Measurements from ENCODE around the gene MYH11. TPM values are rescaled to one million over a fixed set of nuclear protein-coding genes. Genes with fewer than 3 reads are reported as not detected.
A peak's percentile ranks its signal among the peaks of the same experiment; 100 is the strongest.

The MYH11 gene
- total RNA-seq, 4 donors from 2014 or later: 22.4 to 206 (median 26.8) TPM

DNA sequence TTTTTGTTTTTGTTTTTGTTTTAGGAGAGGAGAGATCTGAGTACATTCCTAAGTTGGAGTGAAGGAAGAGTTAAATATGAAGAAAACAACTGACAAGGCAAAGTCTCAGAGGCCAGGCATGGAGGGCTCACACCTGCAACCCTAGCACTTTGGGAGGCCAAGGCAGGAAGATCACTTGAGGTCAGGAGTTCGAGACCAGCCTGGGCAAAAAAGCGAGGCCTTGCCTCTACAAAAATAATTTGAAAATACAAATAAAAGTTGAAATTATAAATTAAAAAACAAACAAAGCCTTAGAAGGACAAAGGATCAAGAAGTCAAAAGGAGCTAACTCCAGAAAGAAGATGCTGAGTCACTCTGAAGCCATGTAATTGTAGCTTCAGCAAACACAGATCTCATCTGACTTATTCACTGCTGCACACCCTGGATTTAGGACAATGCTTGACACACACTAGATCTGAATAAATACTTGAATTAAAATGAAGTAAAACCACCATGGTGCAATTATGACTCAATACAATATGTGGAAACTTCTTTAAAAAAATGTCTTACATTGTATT is 22.5 kb upstream of the MYH11 start:
- no peak for DNase-seq (ENCODE audit: low spot score)

DNA sequence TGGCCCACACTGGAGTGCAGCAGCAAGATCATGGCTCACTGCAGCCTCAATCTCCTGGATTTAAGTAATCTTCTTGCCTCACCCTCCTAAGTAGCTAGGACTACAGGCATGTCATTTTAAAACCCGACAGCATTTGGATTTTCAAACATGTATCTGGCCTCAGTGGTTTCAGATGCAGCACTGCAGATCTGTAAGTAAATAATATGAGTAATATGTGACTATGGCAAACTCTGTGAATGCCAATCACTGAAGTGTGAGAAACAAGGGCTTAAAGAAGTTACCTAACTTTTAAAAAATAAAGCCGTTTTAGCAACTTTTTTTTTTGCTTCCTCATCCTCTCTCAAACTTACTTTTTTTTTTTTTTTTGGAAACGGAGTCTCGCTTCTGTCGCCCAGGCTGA is 19.7 kb upstream of the MYH11 start:
- TF ChIP-seq, protein P1, sequence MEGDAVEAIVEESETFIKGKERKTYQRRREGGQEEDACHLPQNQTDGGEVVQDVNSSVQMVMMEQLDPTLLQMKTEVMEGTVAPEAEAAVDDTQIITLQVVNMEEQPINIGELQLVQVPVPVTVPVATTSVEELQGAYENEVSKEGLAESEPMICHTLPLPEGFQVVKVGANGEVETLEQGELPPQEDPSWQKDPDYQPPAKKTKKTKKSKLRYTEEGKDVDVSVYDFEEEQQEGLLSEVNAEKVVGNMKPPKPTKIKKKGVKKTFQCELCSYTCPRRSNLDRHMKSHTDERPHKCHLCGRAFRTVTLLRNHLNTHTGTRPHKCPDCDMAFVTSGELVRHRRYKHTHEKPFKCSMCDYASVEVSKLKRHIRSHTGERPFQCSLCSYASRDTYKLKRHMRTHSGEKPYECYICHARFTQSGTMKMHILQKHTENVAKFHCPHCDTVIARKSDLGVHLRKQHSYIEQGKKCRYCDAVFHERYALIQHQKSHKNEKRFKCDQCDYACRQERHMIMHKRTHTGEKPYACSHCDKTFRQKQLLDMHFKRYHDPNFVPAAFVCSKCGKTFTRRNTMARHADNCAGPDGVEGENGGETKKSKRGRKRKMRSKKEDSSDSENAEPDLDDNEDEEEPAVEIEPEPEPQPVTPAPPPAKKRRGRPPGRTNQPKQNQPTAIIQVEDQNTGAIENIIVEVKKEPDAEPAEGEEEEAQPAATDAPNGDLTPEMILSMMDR (IDR thresholded peaks at IDR 0.05): no peak
- no peak for DNase-seq (ENCODE audit: low spot score)
- no peak for ATAC-seq (ENCODE audit: low FRiP score)

More for the DNA sequence above, 22.5 kb upstream of the MYH11 start:
- ATAC-seq (ENCODE audit: low FRiP score): peak; percentile 86
- TF ChIP-seq, protein P1 (IDR thresholded peaks at IDR 0.05): no peak

DNA sequence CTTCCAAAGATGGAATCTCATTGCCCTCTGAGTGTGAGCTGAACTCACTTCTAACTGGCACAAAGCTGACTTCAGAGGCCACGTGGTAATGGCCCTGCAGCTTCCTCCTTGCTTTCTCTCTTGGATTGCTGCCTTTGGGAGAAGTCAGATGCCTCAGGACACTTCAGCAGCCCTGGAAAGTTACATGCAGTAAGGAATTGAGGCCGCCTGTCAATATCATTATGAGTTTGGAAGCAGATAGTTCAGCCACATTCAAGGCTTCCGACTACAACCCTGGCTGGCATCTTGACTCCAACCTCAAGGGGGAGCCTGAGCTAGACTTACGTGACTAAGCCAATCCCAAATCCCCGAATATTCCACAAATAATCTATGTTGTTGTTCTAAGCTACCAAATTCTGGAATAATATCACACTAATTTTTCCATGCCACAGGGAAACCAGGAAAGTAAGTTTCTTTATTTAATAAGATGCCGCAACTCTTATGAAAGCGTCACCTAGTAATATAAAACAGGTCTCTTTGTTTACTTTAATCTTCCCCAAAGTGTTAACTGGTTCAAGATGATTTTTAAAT is 18.0 kb upstream of the MYH11 start:
- no peak for DNase-seq (ENCODE audit: low spot score)
- peak; percentile 53 for ATAC-seq (ENCODE audit: low FRiP score)
- TF ChIP-seq, protein P1 (IDR thresholded peaks at IDR 0.05): peak in 1 of 3 donors; percentile 29

DNA sequence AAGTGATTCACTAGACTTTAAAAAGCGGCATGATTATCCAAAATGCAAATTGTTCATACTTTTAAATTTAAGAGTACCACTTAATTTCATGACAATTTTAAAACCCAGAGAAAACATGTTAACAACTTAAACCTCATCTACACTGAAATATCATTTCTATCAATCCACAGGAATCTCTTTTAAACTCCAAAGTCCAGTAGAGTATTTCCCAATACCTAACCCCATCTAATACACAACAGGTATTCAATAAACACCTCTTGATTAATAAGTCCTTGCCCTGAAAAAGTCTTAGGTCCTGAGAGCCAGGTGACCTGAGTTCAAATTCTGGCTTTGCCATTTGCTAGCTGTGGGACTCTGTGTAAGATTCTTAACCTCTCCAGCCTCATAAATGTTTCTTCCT is 16.9 kb upstream of the MYH11 start:
- DNase-seq (ENCODE audit: low spot score) (no peak), ATAC-seq (ENCODE audit: low FRiP score) (no peak)
- TF ChIP-seq, protein P1 (IDR thresholded peaks at IDR 0.05): no peak

DNA sequence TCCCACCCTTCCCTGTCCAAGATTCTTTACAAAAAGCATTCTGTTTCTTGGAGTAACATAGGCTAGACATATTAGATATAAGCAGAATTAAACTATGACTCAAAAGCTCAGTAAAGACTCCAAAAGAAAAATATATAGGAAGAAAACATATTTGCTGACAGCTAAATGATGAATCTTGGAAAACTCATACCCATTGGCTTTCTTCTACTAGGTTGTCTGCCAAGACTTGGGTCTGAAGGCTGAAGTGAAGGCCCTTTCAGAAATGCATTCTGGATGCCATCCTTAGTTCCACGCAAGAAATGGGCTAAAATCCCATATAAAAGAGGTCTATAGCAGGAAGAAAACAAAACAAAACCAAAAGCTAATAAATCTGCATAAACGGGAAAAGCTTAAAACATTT is 16.5 kb upstream of the MYH11 start:
- ATAC-seq (ENCODE audit: low FRiP score): no peak
- TF ChIP-seq, protein P1 (IDR thresholded peaks at IDR 0.05): no peak
- DNase-seq (ENCODE audit: low spot score): no peak

DNA sequence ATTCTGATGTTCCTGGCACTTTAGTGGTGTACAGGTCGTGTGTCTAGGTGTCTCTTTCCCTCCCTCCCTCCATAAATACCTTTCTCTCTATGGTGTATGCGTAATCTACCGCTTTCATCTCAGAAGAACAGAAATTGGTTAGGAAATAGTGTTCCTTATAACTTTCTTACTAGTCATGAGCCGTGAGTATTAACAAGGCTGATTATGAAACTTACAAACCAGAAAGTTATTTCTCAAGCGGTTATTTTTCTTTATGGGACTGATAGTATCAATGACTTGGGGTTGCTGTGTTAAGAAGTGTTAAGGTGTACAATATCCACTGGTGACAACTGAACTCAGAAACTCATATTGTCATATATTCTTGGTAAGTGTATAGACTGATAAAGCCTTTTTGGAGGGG is 13.2 kb upstream of the MYH11 start:
- DNase-seq (ENCODE audit: low spot score): no peak
- ATAC-seq (ENCODE audit: low FRiP score): no peak
- TF ChIP-seq, protein P1 (IDR thresholded peaks at IDR 0.05): no peak

DNA sequence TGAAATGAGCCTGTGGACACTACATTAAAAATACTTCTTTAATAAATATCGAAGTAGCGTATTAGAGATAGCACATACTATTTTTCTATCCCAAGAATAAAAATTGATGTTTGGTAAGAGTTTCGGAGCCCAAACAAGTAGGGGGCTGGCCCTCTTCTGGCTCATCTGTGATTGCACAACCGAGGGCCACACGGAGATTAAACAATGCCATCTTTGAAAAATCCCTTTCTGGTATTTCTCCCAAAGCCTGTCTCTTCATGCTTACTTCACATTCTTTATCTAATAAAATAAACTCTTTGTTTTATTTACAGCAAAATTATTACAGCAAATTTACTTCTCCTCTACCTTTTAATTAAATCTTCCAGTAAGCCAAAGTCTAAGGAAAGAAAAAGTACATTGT is 9.6 kb upstream of the MYH11 start:
- TF ChIP-seq, protein P1 (IDR thresholded peaks at IDR 0.05): no peak
- ATAC-seq (ENCODE audit: low FRiP score) (no peak), DNase-seq (ENCODE audit: low spot score) (no peak)

Measured in omental fat pad (tissue), 4 donors.